Measurements from ENCODE around the gene PDE4D.
A peak's percentile ranks its signal among the peaks of the same experiment; 100 is the strongest.

The PDE4D gene

GRCh38 chr5:59136549-59136948 is 757.0 kb downstream of the PDE4D start:
- Histone ChIP-seq H3K4me3 (ENCODE audit: low read length) (no peak overlapping the region), H3K9me3 (replicated peaks; ENCODE audit: insufficient read depth, low read length) (no peaks in the 10 kb centered on the region), H3F3A (ENCODE audit: insufficient read depth, low read length) (no peaks in the 10 kb centered on the region), H3K9me2 (replicated peaks; ENCODE audit: insufficient read depth, low read length) (no peaks in the 10 kb centered on the region), H4K20me1 (ENCODE audit: insufficient read depth, low read length) (no peaks in the 10 kb centered on the region), H3K36me3 (replicated peaks; ENCODE audit: insufficient read depth, low read length) (no peaks in the 10 kb centered on the region), H2AFZ (ENCODE audit: low read length) (no peak overlapping the region), H3K27ac (ENCODE audit: low read length) (no peak overlapping the region), H3K4me1 (ENCODE audit: low read length) (peaks cover 29% of the 10 kb centered on the region), H3K27me3 (replicated peaks; ENCODE audit: insufficient read depth, low read length) (no peaks in the 10 kb centered on the region), H3K9ac (ENCODE audit: low read length) (no peak overlapping the region), H3K4me2 (ENCODE audit: low read depth, low read length) (no peak overlapping the region), H3K79me2 (ENCODE audit: low read length) (no peaks in the 10 kb centered on the region)
- DNase-seq, result no peak
- TF ChIP-seq EZH2phosphoT487 (IDR thresholded peaks at IDR 0.05; ENCODE audit: low read length) (no peak), EZH2 (optimal IDR thresholded peaks at IDR 0.05; ENCODE audit: low read depth, low read length) (no peak), CTCF (IDR thresholded peaks at IDR 0.05; ENCODE audit: low read length) (no peak)

GRCh38 chr5:59134471-59135163 is 758.9 kb downstream of the PDE4D start:
- Histone ChIP-seq H3K79me2 (ENCODE audit: low read length) (no peaks in the 10 kb centered on the region), H3K4me3 (ENCODE audit: low read length) (no peak overlapping the region), H3K27ac (ENCODE audit: low read length) (peak overlapping the region; percentile 3; the same call in 1 of the 2 replicates), H3K9me3 (replicated peaks; ENCODE audit: insufficient read depth, low read length) (no peaks in the 10 kb centered on the region), H3K4me2 (ENCODE audit: low read depth, low read length) (no peak overlapping the region), H4K20me1 (ENCODE audit: insufficient read depth, low read length) (no peaks in the 10 kb centered on the region), H3F3A (ENCODE audit: insufficient read depth, low read length) (no peaks in the 10 kb centered on the region), H2AFZ (ENCODE audit: low read length) (no peak overlapping the region), H3K36me3 (replicated peaks; ENCODE audit: insufficient read depth, low read length) (no peaks in the 10 kb centered on the region), H3K4me1 (ENCODE audit: low read length) (peaks cover 14% of the 10 kb centered on the region), H3K9me2 (replicated peaks; ENCODE audit: insufficient read depth, low read length) (no peaks in the 10 kb centered on the region), H3K27me3 (replicated peaks; ENCODE audit: insufficient read depth, low read length) (no peaks in the 10 kb centered on the region), H3K9ac (ENCODE audit: low read length) (no peak overlapping the region)
- peak; percentile 60 for DNase-seq
- TF ChIP-seq EZH2 (optimal IDR thresholded peaks at IDR 0.05; ENCODE audit: low read depth, low read length), result no peak
- no peak for TF ChIP-seq CTCF (IDR thresholded peaks at IDR 0.05; ENCODE audit: low read length)
- no peak for TF ChIP-seq EZH2phosphoT487 (IDR thresholded peaks at IDR 0.05; ENCODE audit: low read length)

- H3K27me3 ChIP-seq (replicated peaks; ENCODE audit: insufficient read depth, low read length), result no peaks in the 10 kb centered on the region
- no peaks in the 10 kb centered on the region for H3K36me3 ChIP-seq (replicated peaks; ENCODE audit: insufficient read depth, low read length)
- no peaks in the 10 kb centered on the region for H3K9me3 ChIP-seq (replicated peaks; ENCODE audit: insufficient read depth, low read length)
- H3K9me2 ChIP-seq (replicated peaks; ENCODE audit: insufficient read depth, low read length), result no peaks in the 10 kb centered on the region
- H3F3A ChIP-seq (ENCODE audit: insufficient read depth, low read length), result no peaks in the 10 kb centered on the region
- no peak overlapping the region for H3K9ac ChIP-seq (ENCODE audit: low read length)
- no peak overlapping the region for H3K4me2 ChIP-seq (ENCODE audit: low read depth, low read length)
- H3K4me3 ChIP-seq (ENCODE audit: low read length), result no peak overlapping the region
- H2AFZ ChIP-seq (ENCODE audit: low read length), result no peak overlapping the region
- peaks cover 14% of the 10 kb centered on the region for H3K4me1 ChIP-seq (ENCODE audit: low read length)
- no peaks in the 10 kb centered on the region for H4K20me1 ChIP-seq (ENCODE audit: insufficient read depth, low read length)
- no peaks in the 10 kb centered on the region for H3K79me2 ChIP-seq (ENCODE audit: low read length)
- H3K27ac ChIP-seq (ENCODE audit: low read length), result no peak overlapping the region
- TF ChIP-seq CTCF (IDR thresholded peaks at IDR 0.05; ENCODE audit: low read length) (no peak), EZH2phosphoT487 (IDR thresholded peaks at IDR 0.05; ENCODE audit: low read length) (no peak), EZH2 (optimal IDR thresholded peaks at IDR 0.05; ENCODE audit: low read depth, low read length) (no peak)
- DNase-seq, result no peak
Observed at GRCh38 chr5:59133764-59134261, 759.7 kb downstream of the PDE4D start.

Measured in MM.1S (cell line).